ENCODE data around the gene ATF7.
"Not testable (repeated sequence)": the region's sequence is repeated elsewhere in the genome, so short reads cannot be mapped to it uniquely, and the experiment has no call there.

ATF7 gene

DNA sequence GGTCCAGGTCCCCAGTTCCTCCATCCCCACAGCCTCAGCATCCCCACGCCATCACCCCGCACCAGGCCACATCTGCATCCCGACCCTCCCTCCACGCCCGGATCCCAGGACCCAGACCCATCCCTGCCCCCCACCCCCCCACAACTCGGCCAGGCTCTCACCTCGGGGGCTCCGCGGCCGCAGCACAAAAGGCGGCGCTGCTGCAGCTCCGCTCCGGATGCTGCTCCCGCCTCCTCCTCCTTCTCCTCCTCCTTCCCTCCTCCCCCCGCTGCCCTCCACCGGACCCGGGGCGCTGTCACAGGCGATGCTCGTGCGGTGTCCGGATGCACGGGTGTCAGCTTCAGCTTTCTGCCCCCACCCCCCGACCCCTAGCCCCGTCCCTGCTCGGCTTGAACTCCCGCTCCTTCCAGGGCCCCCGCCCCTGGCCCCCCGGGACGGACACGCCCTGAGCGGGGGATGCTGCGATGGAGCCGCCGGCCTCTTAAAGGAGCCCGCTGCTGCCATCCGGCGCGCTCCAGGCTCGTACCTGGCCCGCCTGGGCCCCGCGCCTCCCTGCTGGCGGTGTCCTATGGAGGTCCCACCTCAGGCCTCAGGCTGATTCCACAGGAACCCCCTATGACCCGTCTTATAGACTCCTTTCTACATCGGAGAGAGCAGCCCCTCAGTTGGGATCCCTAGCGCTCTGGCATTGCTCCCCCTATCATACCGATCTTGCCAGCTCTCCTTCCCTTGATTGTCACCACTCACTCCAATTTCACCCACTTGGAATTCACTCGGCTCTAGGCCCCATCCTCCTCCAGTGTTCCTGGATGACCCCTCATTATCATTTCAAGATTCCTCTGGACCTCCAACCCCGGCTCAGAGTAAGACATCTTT is 126.7 kb downstream of the ATF7 start, which contains the start of gene MAP3K12:
MAP3K12 (minus strand) TSS at position 193 of the 876 bp plus-strand sequence. CDS start 12,067 bp downstream, outside the sequence.
- DNase-seq = peak; percentile 78

DNA sequence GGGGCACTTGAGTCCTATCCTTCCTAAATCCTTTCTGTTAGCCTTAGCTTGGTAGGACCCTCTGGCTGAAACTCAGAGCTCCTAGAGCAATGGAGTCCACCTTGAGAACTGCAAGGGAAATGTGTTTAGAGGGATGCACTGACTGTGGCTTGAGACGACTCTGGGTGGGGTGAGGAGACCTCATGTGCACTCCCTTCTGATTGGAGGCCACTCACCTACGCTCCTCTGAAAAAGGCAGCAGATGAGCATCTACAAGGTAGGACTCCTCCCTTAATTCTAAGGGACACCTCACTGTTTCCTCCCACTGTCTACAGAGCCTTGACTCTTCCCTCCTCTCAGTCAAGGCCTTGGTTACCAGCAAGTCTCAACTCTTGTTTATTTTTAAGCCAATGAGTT is 127.9 kb downstream of the ATF7 start:
- no peak for DNase-seq

DNA sequence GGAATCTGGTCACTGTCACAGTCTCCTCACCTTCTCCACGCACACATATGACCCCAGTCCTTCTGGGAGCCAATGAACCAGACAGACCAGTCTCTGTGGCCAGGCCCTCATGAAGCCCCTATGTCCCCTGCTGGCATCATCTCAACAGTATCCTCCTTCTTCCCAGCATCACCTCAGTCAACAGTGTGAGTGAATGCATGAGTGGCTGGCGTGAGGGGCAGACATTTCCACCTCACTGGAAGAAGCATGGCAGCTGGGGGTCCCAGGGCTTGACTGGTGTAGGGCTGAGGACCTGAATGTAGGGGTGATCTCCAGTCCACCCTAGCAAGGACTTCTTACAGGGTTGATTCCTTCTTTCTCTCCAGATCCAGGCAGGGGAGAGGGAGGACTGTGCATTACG is 128.7 kb downstream of the ATF7 start:
- DNase-seq = no peak

DNA sequence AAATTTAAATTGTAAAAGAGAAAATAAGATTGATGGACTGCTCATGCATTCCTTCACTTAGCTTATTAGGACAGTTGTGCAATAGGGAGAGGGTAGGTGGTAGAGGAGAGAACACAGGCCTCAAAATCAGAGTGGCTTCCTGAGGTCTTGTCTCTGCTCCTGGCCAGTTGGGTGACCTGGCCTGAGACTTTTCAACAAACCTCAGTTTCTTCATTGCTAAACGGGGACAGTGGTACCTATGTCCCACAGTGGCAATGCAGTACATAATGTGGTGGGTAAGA is 129.5 kb downstream of the ATF7 start:
- no peak for DNase-seq

DNA sequence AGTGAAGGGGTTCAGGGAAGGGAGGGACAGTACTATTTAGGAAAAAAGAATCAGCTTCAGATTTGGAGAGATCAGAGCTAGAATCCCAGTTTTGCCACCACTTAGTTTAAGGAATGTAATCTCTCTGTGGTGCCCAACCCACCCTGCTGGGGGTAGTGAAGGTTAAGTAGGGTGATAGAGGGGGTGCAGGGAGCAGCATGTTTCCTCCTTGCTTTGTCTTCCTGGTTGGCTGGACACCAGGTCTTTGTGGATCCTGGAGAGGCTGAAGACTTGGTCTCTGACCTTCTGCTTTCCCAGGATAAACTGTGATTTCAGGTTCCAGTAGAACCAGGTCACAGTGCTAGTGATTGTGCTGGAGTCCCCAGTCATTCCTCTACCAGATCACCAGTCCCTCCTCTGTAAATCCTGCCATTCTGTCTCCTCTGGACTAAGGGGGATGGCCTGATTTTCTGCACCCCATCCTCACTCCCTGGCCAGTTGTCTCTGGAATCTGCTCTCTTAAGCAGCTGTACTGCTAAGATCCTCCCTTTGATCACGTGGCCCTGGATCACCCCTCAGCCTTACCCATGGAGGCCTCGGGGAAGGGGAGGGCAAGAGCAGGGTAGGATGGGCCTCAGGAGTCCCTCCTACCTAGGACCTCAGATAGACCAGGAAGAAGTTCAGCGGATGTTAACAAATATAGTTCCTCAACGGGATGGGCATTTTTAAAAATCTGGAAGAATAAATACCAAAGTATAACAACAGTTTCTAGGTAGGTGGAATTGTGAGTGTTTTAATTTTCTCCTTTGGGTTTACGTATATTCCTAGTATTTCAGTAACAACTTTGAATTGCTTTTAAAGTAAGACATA is 130.1 kb downstream of the ATF7 start:
- no peak for DNase-seq

DNA sequence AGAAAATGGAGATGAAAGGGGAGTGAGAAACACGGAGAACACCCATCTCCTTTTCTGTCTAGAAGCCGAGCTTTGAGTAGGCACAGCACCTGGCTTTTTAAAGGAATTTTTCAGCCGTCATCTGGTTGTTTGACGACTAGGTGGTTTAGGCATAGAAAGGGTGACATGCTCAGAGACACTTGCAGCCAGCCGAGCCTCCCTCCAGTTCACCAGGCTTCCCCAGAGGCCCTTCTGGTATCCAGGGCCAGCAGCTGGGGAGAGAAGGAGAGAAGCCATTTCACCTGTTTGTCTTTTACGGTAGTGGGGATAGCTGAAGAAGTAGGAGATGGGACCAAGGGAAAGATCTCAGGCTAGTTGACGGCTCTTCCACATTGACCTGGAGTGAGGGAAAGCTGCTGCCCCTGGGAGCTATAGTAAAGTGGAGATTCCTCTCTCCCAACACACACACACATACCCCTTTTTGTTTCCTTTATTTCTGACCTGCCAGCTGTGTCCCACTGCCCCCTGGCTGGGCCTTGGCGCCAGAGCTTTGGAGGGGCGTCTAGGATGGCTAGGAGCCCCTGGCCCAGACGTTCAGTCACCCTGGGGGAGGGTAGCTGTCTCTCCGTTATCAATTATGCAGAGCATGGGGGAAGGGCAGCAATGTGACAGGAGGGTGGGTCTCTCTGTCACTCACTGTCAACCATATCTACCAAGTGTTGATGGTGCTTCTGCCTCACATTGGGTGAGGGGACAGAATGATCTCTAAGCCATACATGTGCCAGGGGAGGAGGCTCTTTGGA is 132.4 kb downstream of the ATF7 start:
- no peak for DNase-seq

DNA sequence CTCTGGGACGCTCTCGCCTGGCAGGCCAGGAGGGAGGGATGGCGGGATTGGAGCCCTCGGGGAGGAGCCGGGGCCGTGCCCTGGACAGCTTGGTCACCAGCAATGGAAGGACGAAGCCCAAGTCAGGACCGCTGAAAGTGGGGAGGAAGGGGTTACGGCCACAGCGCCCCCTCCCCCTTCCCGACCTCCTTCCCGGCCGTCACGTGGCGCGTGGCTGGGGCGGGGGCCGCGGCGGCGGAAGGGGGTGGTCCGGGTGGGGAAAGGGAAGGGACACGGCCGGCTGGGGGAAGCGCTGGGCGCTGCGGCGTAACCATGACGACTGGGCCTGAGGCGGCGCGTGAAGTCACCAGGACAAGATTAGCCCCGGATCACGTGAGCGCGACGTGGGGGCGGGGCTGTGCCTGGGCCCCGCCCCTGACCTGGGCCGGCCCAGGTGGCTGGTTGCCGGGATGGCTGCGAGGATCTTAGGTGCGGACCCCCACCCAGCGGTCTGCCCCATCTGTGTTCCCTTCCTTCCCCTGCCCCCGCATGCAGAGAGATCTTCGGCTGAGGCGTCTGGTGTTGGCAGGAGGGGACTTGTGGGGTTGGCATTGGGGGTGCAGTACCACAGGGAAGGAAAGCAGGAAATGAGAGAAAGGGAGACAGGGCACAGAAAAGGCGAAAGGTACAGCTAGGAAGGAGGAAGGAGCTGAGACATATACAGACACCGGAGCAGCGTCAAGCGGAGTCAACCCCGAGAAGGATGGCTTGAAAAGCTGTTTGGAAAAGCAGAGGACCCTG is 133.2 kb downstream of the ATF7 start:
- peak; percentile 90 for DNase-seq

DNA sequence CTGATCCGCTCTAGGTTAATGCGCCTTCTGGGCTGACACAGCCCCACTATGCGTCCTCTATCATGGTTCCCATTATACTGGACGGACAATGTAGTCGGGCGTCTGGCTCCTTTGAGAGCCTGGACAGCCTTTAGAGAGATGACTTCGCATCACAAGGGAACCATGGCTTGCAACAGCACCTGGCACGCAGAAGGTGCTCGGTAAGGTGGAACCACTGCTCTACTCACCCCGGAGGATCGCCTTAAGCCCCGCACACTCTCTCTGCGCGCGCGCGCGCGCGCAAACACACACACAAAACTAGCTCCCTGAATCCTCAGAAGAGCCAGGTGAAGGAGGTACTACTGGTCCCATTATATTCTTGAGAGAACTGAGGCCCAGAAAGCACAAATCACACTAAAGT is 134.0 kb downstream of the ATF7 start:
- no peak for DNase-seq

DNA sequence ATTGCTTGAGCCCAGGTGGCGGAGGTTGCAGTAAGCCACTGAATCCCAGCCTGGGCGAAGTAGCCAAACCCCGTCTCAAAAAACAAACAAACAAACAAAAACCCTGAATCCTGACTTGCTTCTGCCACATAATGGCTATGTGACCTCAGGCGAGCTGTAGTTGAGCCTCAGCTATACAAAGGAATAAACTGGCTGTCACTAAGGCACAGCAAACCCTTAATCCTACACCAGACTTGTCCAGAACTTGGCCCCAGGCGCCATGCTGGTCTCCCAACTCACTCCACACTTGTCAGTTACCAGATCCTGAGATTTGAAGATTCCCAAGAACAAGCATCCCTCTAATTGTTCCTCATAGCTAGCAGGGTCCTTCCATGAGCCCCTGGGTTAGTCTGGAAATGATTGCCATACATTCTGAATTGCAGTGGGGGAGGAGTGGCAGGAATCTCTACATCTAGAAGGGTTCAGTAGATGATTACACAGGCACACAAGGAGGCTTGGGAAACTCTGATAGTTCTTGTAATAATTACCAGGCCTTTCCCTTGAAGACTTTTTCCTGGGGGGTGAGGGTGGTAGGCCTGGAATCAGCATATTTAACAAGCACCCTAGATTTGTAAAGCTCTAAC is 136.8 kb downstream of the ATF7 start:
- no peak for DNase-seq

DNA sequence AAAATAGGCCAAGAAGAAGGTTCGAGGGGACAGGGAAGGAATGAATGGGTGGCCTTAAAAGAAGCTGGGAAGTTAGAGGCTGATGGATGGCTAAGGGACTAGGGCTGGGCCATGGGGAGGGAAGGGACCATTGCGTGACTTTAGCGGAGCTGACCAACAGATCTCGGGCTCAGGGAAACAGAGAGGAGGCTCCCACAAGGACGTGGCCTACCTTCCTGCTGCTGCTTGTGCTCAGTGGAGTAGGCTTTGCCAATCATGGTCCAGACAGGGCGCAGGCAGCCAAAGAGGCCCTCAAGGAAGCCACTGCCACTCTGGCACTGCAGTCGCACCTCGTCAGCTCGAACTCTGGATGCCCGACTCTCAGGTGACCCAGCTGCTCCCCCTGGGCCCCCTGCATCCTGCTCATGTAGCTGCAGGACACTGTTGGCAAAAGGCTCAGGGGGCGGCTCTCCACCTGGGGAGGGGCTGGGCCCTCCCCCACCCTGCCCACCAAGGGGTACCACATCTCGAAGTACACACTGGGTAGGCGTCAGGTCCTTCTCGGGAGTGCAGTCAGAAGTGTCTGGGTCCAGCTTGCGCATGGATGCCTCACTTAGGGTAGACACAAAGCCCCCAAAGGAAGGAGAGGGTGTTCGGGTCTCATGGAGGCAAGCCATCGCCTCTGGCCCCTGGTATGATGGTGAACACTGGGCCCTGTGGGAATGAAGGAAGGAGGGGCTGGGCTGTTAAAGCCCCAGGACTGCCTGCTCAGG is 139.3 kb downstream of the ATF7 start:
- no peak for DNase-seq

DNA sequence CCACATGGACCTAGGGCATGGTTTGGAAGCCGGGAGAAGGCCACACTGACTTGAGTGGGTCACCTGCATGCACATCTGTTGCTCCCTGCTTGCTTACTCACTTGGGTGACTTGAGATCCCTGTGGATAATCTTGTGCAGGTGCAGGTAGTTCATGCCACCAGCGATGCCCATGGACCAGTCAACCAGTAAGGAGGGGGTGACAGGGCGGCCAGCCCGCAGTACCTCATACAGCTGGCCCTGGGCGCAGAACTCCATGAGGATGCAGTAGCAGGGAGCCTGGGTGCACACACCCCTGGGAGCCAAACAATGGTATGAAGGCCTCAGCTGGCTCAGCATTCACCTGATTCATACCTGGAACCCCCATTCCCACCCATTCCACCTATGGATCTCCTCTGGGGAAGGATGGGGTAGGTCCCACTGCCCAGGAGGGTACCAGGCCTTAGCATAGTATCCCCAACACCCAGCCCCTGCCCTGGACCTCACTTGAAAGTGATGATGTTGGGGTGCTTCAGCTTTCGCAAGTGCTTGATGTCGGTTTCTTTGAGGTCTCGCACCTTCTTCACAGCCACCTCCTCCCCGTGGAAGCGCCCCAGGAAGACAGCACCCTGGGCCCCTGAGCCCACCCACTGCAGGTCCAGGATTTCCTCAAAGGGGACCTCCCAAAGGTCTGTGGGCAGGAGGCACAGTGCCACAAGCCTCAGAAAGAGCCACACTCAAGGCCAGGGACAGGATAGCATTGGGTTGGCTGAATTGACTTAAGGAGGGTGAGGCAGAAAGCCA is 140.0 kb downstream of the ATF7 start:
- DNase-seq = no peak

DNA sequence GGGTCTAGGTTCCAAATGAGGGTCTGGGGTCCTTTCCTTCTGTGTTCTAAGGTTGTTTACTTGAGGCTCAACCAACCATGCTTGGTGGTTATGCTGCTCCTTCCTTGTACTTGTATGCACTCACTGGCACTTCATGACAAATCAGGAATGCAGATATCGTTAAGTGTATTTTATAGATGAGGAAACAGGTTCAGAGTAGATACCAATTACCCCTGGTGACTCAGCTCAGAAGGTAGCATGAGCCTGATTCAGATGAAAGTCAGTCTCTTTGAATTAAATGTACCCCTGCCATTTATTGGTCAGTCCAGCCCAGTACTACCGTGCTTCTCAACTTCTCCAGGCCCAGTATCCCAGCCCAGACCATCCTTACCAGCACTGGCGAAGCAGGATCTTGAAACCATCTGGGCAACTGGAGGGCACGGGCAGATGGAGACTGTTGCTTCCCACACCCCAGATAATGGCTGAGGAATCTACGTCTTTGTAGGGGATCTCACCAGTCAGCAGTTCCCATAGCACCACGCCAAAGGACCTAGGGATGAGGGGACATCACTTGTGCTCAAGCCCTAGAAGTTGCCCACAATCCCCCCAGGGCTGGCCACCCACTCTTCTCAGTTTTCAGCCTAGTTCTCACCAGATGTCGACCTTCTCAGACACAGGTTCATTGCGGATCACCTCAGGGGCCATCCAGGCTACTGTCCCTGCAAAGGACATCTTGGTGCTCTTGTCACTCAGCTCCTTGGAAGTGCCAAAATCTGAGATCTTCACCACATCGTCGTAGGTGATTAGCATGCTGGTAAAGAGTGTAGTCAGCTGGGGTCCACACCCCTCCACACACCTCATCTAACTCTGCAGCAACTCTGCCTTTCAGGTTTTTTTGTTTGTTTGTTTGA is 141.3 kb downstream of the ATF7 start:
- DNase-seq = no peak

DNA sequence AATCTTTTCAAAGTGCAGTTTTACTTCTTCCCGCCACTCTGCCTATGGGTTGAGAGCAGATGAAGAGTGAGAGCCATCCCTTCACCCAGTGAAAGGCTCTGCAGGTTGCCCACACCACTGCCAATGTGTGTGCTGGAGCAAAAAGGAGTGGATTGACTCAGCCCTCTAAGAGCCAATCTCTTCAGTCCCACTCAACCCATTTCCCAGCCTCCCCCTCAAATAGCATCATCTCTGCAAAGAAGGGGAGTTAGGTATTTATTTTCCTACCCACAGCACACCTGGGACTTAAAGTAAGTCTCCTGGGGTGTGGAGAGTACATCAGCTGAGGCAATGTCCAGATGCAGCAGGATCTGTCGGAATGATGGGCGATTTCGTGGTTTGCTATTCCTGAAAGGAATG is 142.2 kb downstream of the ATF7 start:
- DNase-seq = no peak

DNA sequence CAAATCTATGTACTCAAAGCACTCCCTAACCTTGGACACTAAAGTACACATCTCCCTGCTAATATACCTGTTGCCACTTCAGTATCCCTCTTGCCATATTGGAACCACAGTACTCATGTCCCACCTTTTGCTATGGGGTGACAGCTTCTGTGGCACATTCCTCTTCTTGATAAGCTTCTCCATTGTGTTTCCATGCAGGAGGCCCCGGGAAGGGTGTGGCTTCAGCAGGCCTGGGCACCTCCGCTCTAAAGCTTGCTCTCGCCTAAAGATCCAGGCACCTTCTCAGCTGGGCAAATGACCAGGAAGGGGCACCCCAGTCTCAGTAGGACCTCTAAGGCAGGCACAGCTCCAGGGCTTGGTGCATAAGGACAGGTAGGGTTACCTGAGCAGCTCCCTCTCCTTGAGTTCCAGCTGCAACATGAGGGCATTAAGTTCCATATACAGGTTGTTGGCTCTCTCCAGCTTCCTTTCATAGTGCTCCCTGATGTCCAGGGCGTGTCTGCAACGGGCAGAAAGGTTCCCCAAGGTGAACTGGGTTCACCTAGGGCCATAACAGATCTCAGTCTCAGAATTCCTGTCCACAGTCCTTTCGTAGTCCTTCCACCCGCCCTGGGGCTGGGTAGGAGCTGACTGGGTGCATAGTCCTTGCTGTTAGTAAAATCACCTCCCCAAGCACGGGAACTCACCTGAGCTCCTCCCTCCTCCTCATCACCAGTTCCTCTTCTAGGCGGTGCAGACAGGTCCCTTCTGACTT is 142.8 kb downstream of the ATF7 start:
- DNase-seq = peak; percentile 32

DNA sequence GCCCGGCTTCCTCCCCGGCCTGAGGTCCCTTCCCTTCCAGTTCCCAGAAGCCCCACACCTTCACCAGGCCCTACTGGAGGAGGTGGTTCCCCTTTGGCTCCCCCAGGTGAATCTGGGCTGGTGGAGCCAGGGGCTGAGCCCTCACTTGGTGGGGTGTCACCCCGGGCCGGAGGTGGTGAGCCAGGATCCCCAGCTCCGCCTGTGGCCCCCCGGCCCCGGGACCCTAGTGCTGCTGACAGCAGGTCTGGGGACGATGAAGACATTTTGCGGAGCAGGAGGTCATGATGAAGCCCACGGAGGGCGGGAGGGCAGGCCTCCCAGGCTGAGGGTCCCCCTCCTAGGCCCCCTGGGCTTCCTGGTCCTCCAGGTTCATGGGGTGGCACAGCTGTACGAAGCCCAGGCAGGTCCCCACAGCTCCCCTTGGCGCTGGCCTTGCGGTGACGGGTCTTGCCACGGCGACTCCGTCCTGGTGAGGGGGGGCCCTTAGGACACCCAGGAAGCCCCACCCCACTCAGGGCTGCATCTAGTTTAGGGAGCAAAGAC is 143.5 kb downstream of the ATF7 start:
- DNase-seq = no peak

DNA sequence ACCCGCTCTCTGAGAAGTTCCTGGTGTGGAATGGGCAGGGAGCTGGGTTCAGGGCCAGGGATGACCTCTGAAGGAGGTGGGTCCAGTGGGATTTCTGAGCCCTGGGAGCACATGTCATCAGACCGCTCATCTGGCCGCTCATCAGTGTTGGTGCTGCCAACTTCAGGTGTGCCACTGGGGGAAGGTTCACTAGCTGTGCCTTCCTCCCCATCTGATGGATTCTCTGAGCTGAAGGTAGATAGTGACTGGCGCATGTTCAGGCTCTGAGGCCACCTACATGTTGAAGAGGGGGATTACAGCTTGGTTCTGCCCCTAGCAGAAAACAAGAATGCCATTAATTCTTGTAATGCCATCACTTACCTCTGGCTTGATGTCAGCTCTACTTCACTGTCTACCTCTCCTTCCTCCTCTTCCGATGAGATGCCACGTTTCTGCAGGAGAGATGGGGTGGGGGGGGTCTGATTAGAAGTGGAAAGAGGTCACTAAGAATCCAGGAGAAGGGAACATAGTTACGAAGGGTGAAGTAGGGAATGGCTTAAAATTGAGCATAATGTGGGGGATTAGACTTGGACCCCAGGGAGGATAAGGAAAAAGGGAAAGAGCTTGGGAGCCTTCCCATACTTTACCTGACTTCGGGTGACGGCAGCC is 144.1 kb downstream of the ATF7 start:
- DNase-seq = no peak

DNA sequence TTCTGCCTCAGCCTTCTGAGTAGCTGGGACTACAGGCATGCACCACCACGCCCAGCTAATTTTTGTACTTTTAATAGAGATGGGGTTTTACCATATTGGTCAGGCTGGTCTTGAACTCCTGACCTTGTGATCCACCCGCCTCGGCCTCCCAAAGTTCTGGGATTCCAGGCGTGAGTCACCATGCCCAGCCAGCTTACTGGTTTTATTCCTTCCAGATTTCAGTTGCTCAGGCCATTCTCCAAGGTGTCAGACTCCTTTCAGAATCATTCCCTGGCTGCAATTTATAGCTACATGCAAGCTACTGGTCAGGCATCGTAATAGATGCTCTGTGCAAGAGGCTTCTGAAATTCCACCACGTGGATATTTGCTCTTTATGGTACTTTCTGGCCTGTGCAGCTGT is 144.7 kb downstream of the ATF7 start:
- not testable (repeated sequence) for DNase-seq
